Heart left ventricle (tissue), 13 donors: Measurements from ENCODE around the gene SSBP2.

Experiments
- POLR2A ChIP-seq, 2 donors: fragments of 450-650 bp; IDR thresholded peaks; one replicate each; pipeline ENCODE4 v1.6.1; 2017; ENCODE audit warnings: antibody characterized with exemption in 2 of 2, mild to moderate bottlenecking in 2 of 2, moderate library complexity in 2 of 2
- TF ChIP-seq, protein P1 (sequence below), 12 donors: fragments of 200-600 bp; sonication (generic) in 4 of 12; IDR thresholded peaks; one replicate each; pipeline versions ENCODE4 v1.5.0 to v1.8.0; 2018 to 2022; ENCODE audit warnings: antibody characterized with exemption in 12 of 12, mild to moderate bottlenecking in 5 of 12
- donor health status: ischemic (EF 13 %, LVEDD 7.1; RV severe dilation, severe dysfunction).
- donor health status: DM: no; HTN: yes; CAD: no.
- donor health status: DM: no; HTN: no; CAD: no.
- donor health status: ischemic (EF 25% LVEDD 6.9; RV normal size, moderate dysfunction).
- donor health status: ischemic (EF 25% LVEDD 5.7; RV mildly dilated, moderate dysfunction).
- donor health status: ischemic (EF 35%, LVEDD 5.7; RV mildly dilated, moderate dysfunction).
- donor health status: nonischemic (EF 11% LVEDD 7.7; RV severe dilation, severe dysfunction).
- donor health status: DM: yes; HTN: yes; CAD: no.
- donor health status: PGD.
- donor health status: ischemic (EF 29% LVEDD 5.4; RV normal size, mild dysfunction).
- donor health status: nonischemic (EF 23%, LVEDD 6.1; RV moderate dilation, normal function).

DNA sequence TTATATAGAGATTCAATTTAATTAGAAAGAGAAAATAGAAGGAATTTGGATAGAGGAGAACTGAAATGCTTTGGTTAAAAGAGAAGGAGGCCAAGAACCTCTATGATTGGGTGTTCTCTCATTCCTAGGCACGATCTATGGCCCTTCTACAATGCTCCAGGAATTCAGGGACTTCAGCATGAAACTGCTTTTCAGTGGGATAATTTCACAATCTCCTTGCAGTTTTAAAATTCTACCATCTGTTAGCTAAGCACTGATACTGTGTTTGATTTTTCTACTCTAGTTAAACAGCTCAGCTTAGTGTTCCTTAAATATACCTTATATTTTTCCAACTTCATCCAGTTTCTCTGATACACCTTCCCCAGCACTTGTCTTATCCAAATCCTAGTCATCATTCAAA lies 141.9 kb downstream of the SSBP2 start:
- TF ChIP-seq, protein P1, sequence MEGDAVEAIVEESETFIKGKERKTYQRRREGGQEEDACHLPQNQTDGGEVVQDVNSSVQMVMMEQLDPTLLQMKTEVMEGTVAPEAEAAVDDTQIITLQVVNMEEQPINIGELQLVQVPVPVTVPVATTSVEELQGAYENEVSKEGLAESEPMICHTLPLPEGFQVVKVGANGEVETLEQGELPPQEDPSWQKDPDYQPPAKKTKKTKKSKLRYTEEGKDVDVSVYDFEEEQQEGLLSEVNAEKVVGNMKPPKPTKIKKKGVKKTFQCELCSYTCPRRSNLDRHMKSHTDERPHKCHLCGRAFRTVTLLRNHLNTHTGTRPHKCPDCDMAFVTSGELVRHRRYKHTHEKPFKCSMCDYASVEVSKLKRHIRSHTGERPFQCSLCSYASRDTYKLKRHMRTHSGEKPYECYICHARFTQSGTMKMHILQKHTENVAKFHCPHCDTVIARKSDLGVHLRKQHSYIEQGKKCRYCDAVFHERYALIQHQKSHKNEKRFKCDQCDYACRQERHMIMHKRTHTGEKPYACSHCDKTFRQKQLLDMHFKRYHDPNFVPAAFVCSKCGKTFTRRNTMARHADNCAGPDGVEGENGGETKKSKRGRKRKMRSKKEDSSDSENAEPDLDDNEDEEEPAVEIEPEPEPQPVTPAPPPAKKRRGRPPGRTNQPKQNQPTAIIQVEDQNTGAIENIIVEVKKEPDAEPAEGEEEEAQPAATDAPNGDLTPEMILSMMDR (IDR thresholded peaks at IDR 0.05): no peak
- no peak for TF ChIP-seq POLR2A (IDR thresholded peaks at IDR 0.05)
